GM19025 (cell line): ENCODE results near the gene SMG6.
"Not testable (repeated sequence)": the region's sequence is repeated elsewhere in the genome, so short reads cannot be mapped to it uniquely, and the experiment has no call there.

Experiments
- ATAC-seq: cut with Tn5 transposase; IDR thresholded peaks from one replicate; pipeline ENCODE4 v1.9.1; 2021; ENCODE audit warnings: mild to moderate bottlenecking, low read depth, moderate library complexity; ENCODE audit not compliant: unreplicated experiment

SMG6 gene

GRCh38 chr17:2264067-2264860, 39.3 kb downstream of the SMG6 start:
- no peak for ATAC-seq

- ATAC-seq = no peak
These were observed 40.2 kb downstream of the SMG6 start for GRCh38 chr17:2263183-2264066.

GRCh38 chr17:2262135-2262587, 41.4 kb downstream of the SMG6 start:
- no peak for ATAC-seq

- ATAC-seq = no peak
These were observed 43.6 kb downstream of the SMG6 start for GRCh38 chr17:2259769-2260536.

- not testable (repeated sequence) for ATAC-seq
These were observed 44.8 kb downstream of the SMG6 start for GRCh38 chr17:2258830-2259229.

GRCh38 chr17:2253768-2254406, 49.7 kb downstream of the SMG6 start:
- ATAC-seq = peak; percentile 83

- ATAC-seq = no peak
These were observed 50.2 kb downstream of the SMG6 start for GRCh38 chr17:2253362-2253761.

GRCh38 chr17:2251098-2251497, 52.5 kb downstream of the SMG6 start:
- ATAC-seq = no peak

- no peak for ATAC-seq
These were observed 53.2 kb downstream of the SMG6 start for GRCh38 chr17:2250140-2251095.

GRCh38 chr17:2247005-2247404, 56.6 kb downstream of the SMG6 start:
- ATAC-seq = no peak

GRCh38 chr17:2244545-2245525, 58.8 kb downstream of the SMG6 start:
- no peak for ATAC-seq

GRCh38 chr17:2243953-2244352, 59.6 kb downstream of the SMG6 start:
- ATAC-seq = no peak

- no peak for ATAC-seq
These were observed 61.8 kb downstream of the SMG6 start for GRCh38 chr17:2241823-2242222.

- no peak for ATAC-seq
These were observed 63.0 kb downstream of the SMG6 start for GRCh38 chr17:2240541-2240940.

- peak; percentile 60 for ATAC-seq
These were observed 63.6 kb downstream of the SMG6 start for GRCh38 chr17:2239882-2240430.

- ATAC-seq = no peak
These were observed 64.4 kb downstream of the SMG6 start for GRCh38 chr17:2239170-2239551.

GRCh38 chr17:2238432-2239169, 65.0 kb downstream of the SMG6 start:
- ATAC-seq = no peak
